Measurements from ENCODE around the gene SLC1A4. TPM values are rescaled to one million over a fixed set of nuclear protein-coding genes. Genes with fewer than 3 reads are reported as not detected.

SLC1A4 gene
- total and polyA plus RNA-seq, 2 of the 4 experiments (the other 2 are of a cell fraction), result 6.8 to 8.1 TPM

DNA sequence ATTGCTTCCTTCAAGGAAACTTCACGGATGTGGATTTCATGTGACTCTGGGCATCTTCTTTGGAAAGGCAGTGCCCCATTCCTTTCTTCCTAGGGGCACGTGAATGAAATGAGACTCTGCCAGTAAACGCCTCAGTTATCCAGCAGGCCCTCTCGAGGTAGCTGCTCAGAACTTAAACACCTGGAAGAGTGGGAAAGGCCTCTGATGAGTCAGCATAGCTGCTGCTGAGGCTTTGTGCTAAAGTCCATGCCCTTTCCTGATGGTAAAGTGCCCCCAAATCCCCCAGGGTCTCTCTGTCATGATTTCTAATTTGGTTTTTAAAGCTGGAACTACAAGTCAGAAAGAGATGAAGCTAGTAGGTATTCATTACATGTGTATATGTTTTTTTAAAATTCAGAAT is 3.8 kb downstream of the SLC1A4 start:
- ChIA-PET POLR2A (ENCODE audit: unreplicated experiment) (no interaction called here), CTCF (no interaction called here)
- Histone ChIP-seq H4K8ac (ENCODE audit: low read depth in 2 of 2, low read length in 2 of 2) (no peak overlapping the region), H3K9me3 (ENCODE audit: control insufficient read depth, insufficient read depth, low read length) (no peaks in the 10 kb centered on the region), H2BK5ac (ENCODE audit: low read depth, low read length, poor library complexity, severe bottlenecking) (no peak overlapping the region), H2AFZ (replicated peaks; ENCODE audit: low read length, poor library complexity) (no peak overlapping the region), H2BK120ac (ENCODE audit: low read depth, low read length) (no peak overlapping the region), H2BK15ac (ENCODE audit: low read depth, low read length) (no peak overlapping the region), H2AK5ac (ENCODE audit: low read depth, low read length) (no peak overlapping the region), H3K4ac (ENCODE audit: low read depth, low read length) (no peak overlapping the region), H3K4me2 (ENCODE audit: low read depth, low read length) (no peak overlapping the region), H4K91ac (ENCODE audit: insufficient read depth, low read depth, low read length) (no peak overlapping the region), H3K23ac (ENCODE audit: low read depth, low read length) (no peak overlapping the region), H2BK20ac (ENCODE audit: low read depth, low read length) (no peak overlapping the region), H3K27me3 (ENCODE audit: control insufficient read depth, insufficient read depth, low read length) (no peaks in the 10 kb centered on the region), H3K14ac (replicated peaks; ENCODE audit: low read depth, low read length) (no peak overlapping the region), H3K4me3 (ENCODE audit: insufficient read depth, low read depth, low read length) (no peak overlapping the region), H3K56ac (ENCODE audit: extremely low read depth, insufficient read depth, low read length) (no peak overlapping the region), H3K27ac (ENCODE audit: insufficient read depth, low read length) (no peak overlapping the region), H3K36me3 (ENCODE audit: control insufficient read depth, insufficient read depth, low read length) (no peaks in the 10 kb centered on the region), H3K4me1 (ENCODE audit: control insufficient read depth, insufficient read depth, low read length) (peaks cover 7% of the 10 kb centered on the region; the same call in 1 of the 2 replicates), H4K5ac (ENCODE audit: low read depth, low read length) (no peak overlapping the region), H3K18ac (ENCODE audit: low read depth, low read length) (no peak overlapping the region), H3K9ac (ENCODE audit: low read depth, low read length) (no peak overlapping the region), H4K20me1 (ENCODE audit: insufficient read depth, low read length) (peaks cover 27% of the 10 kb centered on the region; the same call in 1 of the 2 replicates), H3K9me1 (ENCODE audit: insufficient read depth, low read length) (no peaks in the 10 kb centered on the region; the same call in 1 of the 2 replicates), H2AK9ac (replicated peaks; ENCODE audit: low read depth, low read length, poor library complexity) (peak overlapping the region; percentile 3), H3K79me1 (ENCODE audit: low read depth in 1 of 2, low read length in 2 of 2) (peaks cover 39 to 62% of the 10 kb centered on the region in 2 experiments)
- in situ Hi-C loops (cut with MboI; ENCODE audit: low sequenced_read_pairs) (no loop called here), dilution Hi-C loops (cut with HindIII; ENCODE audit: low sequenced_read_pairs, unreplicated experiment) (no loop called here), intact Hi-C loops (cut with micrococcal nuclease) (loop anchor here (5.0 kb wide), 1 partner anchor 49 kb away; no protein-coding TSS in a partner anchor)
- TF ChIP-seq CHD1 (IDR thresholded peaks at IDR 0.05; ENCODE audit: low read depth, low read length), result no peak
- TF ChIP-seq, protein P1, sequence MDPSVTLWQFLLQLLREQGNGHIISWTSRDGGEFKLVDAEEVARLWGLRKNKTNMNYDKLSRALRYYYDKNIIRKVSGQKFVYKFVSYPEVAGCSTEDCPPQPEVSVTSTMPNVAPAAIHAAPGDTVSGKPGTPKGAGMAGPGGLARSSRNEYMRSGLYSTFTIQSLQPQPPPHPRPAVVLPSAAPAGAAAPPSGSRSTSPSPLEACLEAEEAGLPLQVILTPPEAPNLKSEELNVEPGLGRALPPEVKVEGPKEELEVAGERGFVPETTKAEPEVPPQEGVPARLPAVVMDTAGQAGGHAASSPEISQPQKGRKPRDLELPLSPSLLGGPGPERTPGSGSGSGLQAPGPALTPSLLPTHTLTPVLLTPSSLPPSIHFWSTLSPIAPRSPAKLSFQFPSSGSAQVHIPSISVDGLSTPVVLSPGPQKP (IDR thresholded peaks at IDR 0.05; ENCODE audit: borderline replicate concordance, low read depth, low read length), result no peak
- TF ChIP-seq, protein P2, sequence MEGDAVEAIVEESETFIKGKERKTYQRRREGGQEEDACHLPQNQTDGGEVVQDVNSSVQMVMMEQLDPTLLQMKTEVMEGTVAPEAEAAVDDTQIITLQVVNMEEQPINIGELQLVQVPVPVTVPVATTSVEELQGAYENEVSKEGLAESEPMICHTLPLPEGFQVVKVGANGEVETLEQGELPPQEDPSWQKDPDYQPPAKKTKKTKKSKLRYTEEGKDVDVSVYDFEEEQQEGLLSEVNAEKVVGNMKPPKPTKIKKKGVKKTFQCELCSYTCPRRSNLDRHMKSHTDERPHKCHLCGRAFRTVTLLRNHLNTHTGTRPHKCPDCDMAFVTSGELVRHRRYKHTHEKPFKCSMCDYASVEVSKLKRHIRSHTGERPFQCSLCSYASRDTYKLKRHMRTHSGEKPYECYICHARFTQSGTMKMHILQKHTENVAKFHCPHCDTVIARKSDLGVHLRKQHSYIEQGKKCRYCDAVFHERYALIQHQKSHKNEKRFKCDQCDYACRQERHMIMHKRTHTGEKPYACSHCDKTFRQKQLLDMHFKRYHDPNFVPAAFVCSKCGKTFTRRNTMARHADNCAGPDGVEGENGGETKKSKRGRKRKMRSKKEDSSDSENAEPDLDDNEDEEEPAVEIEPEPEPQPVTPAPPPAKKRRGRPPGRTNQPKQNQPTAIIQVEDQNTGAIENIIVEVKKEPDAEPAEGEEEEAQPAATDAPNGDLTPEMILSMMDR (conservative IDR thresholded peaks at IDR 0.05; ENCODE audit: low read depth, low read length), result no peak
- no peak for TF ChIP-seq MAFK (IDR thresholded peaks at IDR 0.05; ENCODE audit: low read depth, low read length)
- DNase-seq, result no peak
- no TSS peak for BruUV-seq (replicated peaks)
- 73% methylated on average over 3 of the region's 4 CpGs; no CpG with 5 or more reads in 1 of the 2 experiments for WGBS, 2 experiments (ENCODE audit: extremely low coverage in 2 of 2, insufficient read length in 1 of 2)
- no peak for ATAC-seq (ENCODE audit: low read depth)

Data from IMR-90 (cell line).